ENCODE data around the gene PDE4D. TPM values are rescaled to one million over a fixed set of nuclear protein-coding genes. Genes with fewer than 3 reads are reported as not detected.

Gene PDE4D
- total and polyA plus RNA-seq, 3 experiments from 2014 or later, result 5.6 to 18.3 (median 17.7) TPM

GRCh38 chr5:59326596-59326995 is 566.9 kb downstream of the PDE4D start:
- H3K4me3 ChIP-seq (ENCODE audit: low read length), result no peak overlapping the region
- ChIA-PET POLR2A (no interaction called here), CTCF (no interaction called here)
- no peak overlapping the region for H3K4me3 Mint-ChIP-seq
- H3K27me3 ChIP-seq (ENCODE audit: insufficient read depth, low read length, poor library complexity, severe bottlenecking), result no peaks in the 10 kb centered on the region
- H3K27ac Mint-ChIP-seq, result no peak overlapping the region
- no peaks in the 10 kb centered on the region for H3K36me3 ChIP-seq (ENCODE audit: insufficient read depth, low read length)
- no peak overlapping the region for H3K27ac ChIP-seq (ENCODE audit: low read depth, low read length)
- no peaks in the 10 kb centered on the region for H3K4me1 Mint-ChIP-seq
- H3K27me3 Mint-ChIP-seq, result peaks cover 4 to 12% of the 10 kb centered on the region in 2 donors
- H3K9me3 Mint-ChIP-seq, result no peaks in the 10 kb centered on the region
- H3K9me3 ChIP-seq (ENCODE audit: low read length), result no peaks in the 10 kb centered on the region
- no peaks in the 10 kb centered on the region for H3K4me1 ChIP-seq (ENCODE audit: insufficient read depth, low read length)
- H3K36me3 Mint-ChIP-seq, result no peaks in the 10 kb centered on the region
- no peak for DNase-seq

- no peaks in the 10 kb centered on the region for H3K27me3 ChIP-seq (ENCODE audit: insufficient read depth, low read length, poor library complexity, severe bottlenecking)
- Mint-ChIP-seq H3K27ac (no peak overlapping the region), H3K27me3 (peaks cover 4 to 12% of the 10 kb centered on the region in 2 donors), H3K9me3 (peaks cover 0 to 2% (median 0%) of the 10 kb centered on the region in 5 donors), H3K4me1 (no peaks in the 10 kb centered on the region), H3K36me3 (no peaks in the 10 kb centered on the region), H3K4me3 (no peak overlapping the region)
- H3K4me3 ChIP-seq (ENCODE audit: low read length), result no peak overlapping the region
- no peak overlapping the region for H3K27ac ChIP-seq (ENCODE audit: low read depth, low read length)
- no peaks in the 10 kb centered on the region for H3K9me3 ChIP-seq (ENCODE audit: low read length)
- CTCF ChIA-PET, result no interaction called here
- H3K36me3 ChIP-seq (ENCODE audit: insufficient read depth, low read length), result no peaks in the 10 kb centered on the region
- POLR2A ChIA-PET, result no interaction called here
- DNase-seq, result no peak
- H3K4me1 ChIP-seq (ENCODE audit: insufficient read depth, low read length), result no peaks in the 10 kb centered on the region
Measured at GRCh38 chr5:59325070-59325469, 568.5 kb downstream of the PDE4D start.

GRCh38 chr5:59322894-59323293 is 570.6 kb downstream of the PDE4D start:
- Mint-ChIP-seq H3K27ac (no peak overlapping the region), H3K4me1 (no peaks in the 10 kb centered on the region), H3K27me3 (peaks cover 4 to 12% of the 10 kb centered on the region in 2 donors), H3K4me3 (no peak overlapping the region), H3K9me3 (peaks cover 0 to 2% (median 0%) of the 10 kb centered on the region in 5 donors), H3K36me3 (no peaks in the 10 kb centered on the region)
- no peak overlapping the region for H3K4me3 ChIP-seq (ENCODE audit: low read length)
- no peak overlapping the region for H3K27ac ChIP-seq (ENCODE audit: low read depth, low read length)
- H3K4me1 ChIP-seq (ENCODE audit: insufficient read depth, low read length), result no peaks in the 10 kb centered on the region
- ChIA-PET CTCF (no interaction called here), POLR2A (no interaction called here)
- no peak for DNase-seq
- H3K9me3 ChIP-seq (ENCODE audit: low read length), result no peaks in the 10 kb centered on the region
- no peaks in the 10 kb centered on the region for H3K27me3 ChIP-seq (ENCODE audit: insufficient read depth, low read length, poor library complexity, severe bottlenecking)
- H3K36me3 ChIP-seq (ENCODE audit: insufficient read depth, low read length), result no peaks in the 10 kb centered on the region

GRCh38 chr5:59322058-59322457 is 571.5 kb downstream of the PDE4D start:
- no peaks in the 10 kb centered on the region for H3K27me3 ChIP-seq (ENCODE audit: insufficient read depth, low read length, poor library complexity, severe bottlenecking)
- ChIA-PET CTCF (no interaction called here), POLR2A (no interaction called here)
- no peaks in the 10 kb centered on the region for H3K4me1 ChIP-seq (ENCODE audit: insufficient read depth, low read length)
- H3K36me3 ChIP-seq (ENCODE audit: insufficient read depth, low read length), result no peaks in the 10 kb centered on the region
- no peaks in the 10 kb centered on the region for H3K9me3 ChIP-seq (ENCODE audit: low read length)
- no peak overlapping the region for H3K27ac ChIP-seq (ENCODE audit: low read depth, low read length)
- H3K27me3 Mint-ChIP-seq, result peaks cover 4 to 12% of the 10 kb centered on the region in 2 donors
- no peaks in the 10 kb centered on the region for H3K4me1 Mint-ChIP-seq
- no peak overlapping the region for H3K4me3 Mint-ChIP-seq
- H3K4me3 ChIP-seq (ENCODE audit: low read length), result no peak overlapping the region
- no peak overlapping the region for H3K27ac Mint-ChIP-seq
- peaks cover 0 to 2% (median 0%) of the 10 kb centered on the region in 5 donors for H3K9me3 Mint-ChIP-seq
- DNase-seq, result no peak
- H3K36me3 Mint-ChIP-seq, result no peaks in the 10 kb centered on the region

- no peak overlapping the region for H3K4me3 Mint-ChIP-seq
Measured at GRCh38 chr5:59321642-59322041, 571.9 kb downstream of the PDE4D start.

GRCh38 chr5:59320420-59320819 is 573.1 kb downstream of the PDE4D start:
- Histone ChIP-seq H3K36me3 (ENCODE audit: insufficient read depth, low read length) (no peaks in the 10 kb centered on the region), H3K9me3 (ENCODE audit: low read length) (no peaks in the 10 kb centered on the region), H3K4me1 (ENCODE audit: insufficient read depth, low read length) (no peaks in the 10 kb centered on the region), H3K4me3 (ENCODE audit: low read length) (no peak overlapping the region), H3K27ac (ENCODE audit: low read depth, low read length) (no peak overlapping the region), H3K27me3 (ENCODE audit: insufficient read depth, low read length, poor library complexity, severe bottlenecking) (no peaks in the 10 kb centered on the region)
- ChIA-PET POLR2A (no interaction called here), CTCF (no interaction called here)
- Mint-ChIP-seq H3K36me3 (no peaks in the 10 kb centered on the region), H3K4me1 (no peaks in the 10 kb centered on the region), H3K9me3 (peaks cover 0 to 2% (median 0%) of the 10 kb centered on the region in 5 donors), H3K4me3 (no peak overlapping the region), H3K27me3 (peaks cover 4 to 14% of the 10 kb centered on the region in 2 donors), H3K27ac (no peak overlapping the region)
- DNase-seq, result no peak

More at GRCh38 chr5:59321642-59322041, 571.9 kb downstream of the PDE4D start:
- Histone ChIP-seq H3K4me3 (ENCODE audit: low read length) (no peak overlapping the region), H3K36me3 (ENCODE audit: insufficient read depth, low read length) (no peaks in the 10 kb centered on the region), H3K27ac (ENCODE audit: low read depth, low read length) (no peak overlapping the region), H3K4me1 (ENCODE audit: insufficient read depth, low read length) (no peaks in the 10 kb centered on the region), H3K27me3 (ENCODE audit: insufficient read depth, low read length, poor library complexity, severe bottlenecking) (no peaks in the 10 kb centered on the region), H3K9me3 (ENCODE audit: low read length) (no peaks in the 10 kb centered on the region)
- ChIA-PET POLR2A (no interaction called here), CTCF (no interaction called here)
- no peak for DNase-seq
- peaks cover 0 to 2% (median 0%) of the 10 kb centered on the region in 5 donors for H3K9me3 Mint-ChIP-seq
- H3K36me3 Mint-ChIP-seq, result no peaks in the 10 kb centered on the region
- no peak overlapping the region for H3K27ac Mint-ChIP-seq
- H3K27me3 Mint-ChIP-seq, result peaks cover 4 to 10% of the 10 kb centered on the region in 2 donors
- H3K4me1 Mint-ChIP-seq, result no peaks in the 10 kb centered on the region

GRCh38 chr5:59319250-59319649 is 574.3 kb downstream of the PDE4D start:
- peaks cover 5 to 18% of the 10 kb centered on the region in 2 donors for H3K27me3 Mint-ChIP-seq
- no peak overlapping the region for H3K27ac ChIP-seq (ENCODE audit: low read depth, low read length)
- H3K27ac Mint-ChIP-seq, result no peak overlapping the region
- H3K4me1 ChIP-seq (ENCODE audit: insufficient read depth, low read length), result no peaks in the 10 kb centered on the region
- peaks cover 0 to 2% (median 0%) of the 10 kb centered on the region in 5 donors for H3K9me3 Mint-ChIP-seq
- H3K36me3 ChIP-seq (ENCODE audit: insufficient read depth, low read length), result no peaks in the 10 kb centered on the region
- ChIA-PET POLR2A (no interaction called here), CTCF (no interaction called here)
- H3K4me3 ChIP-seq (ENCODE audit: low read length), result no peak overlapping the region
- H3K4me1 Mint-ChIP-seq, result no peaks in the 10 kb centered on the region
- no peaks in the 10 kb centered on the region for H3K36me3 Mint-ChIP-seq
- H3K27me3 ChIP-seq (ENCODE audit: insufficient read depth, low read length, poor library complexity, severe bottlenecking), result no peaks in the 10 kb centered on the region
- no peaks in the 10 kb centered on the region for H3K9me3 ChIP-seq (ENCODE audit: low read length)
- H3K4me3 Mint-ChIP-seq, result no peak overlapping the region
- no peak for DNase-seq

- Histone ChIP-seq H3K27me3 (ENCODE audit: insufficient read depth, low read length, poor library complexity, severe bottlenecking) (no peaks in the 10 kb centered on the region), H3K36me3 (ENCODE audit: insufficient read depth, low read length) (no peaks in the 10 kb centered on the region), H3K4me3 (ENCODE audit: low read length) (no peak overlapping the region), H3K9me3 (ENCODE audit: low read length) (no peaks in the 10 kb centered on the region), H3K4me1 (ENCODE audit: insufficient read depth, low read length) (no peaks in the 10 kb centered on the region), H3K27ac (ENCODE audit: low read depth, low read length) (no peak overlapping the region)
- H3K9me3 Mint-ChIP-seq, result peaks cover 0 to 2% (median 0%) of the 10 kb centered on the region in 5 donors
- ChIA-PET CTCF (no interaction called here), POLR2A (no interaction called here)
- no peak overlapping the region for H3K27ac Mint-ChIP-seq
- DNase-seq, result no peak
- no peaks in the 10 kb centered on the region for H3K36me3 Mint-ChIP-seq
- peaks cover 2 to 16% of the 10 kb centered on the region in 2 donors for H3K27me3 Mint-ChIP-seq
- H3K4me3 Mint-ChIP-seq, result no peak overlapping the region
- no peaks in the 10 kb centered on the region for H3K4me1 Mint-ChIP-seq
Measured at GRCh38 chr5:59317774-59318205, 575.7 kb downstream of the PDE4D start.
